Erythroblast (primary cell): ENCODE data around the gene CNTROB.
A peak's percentile ranks its signal among the peaks of the same experiment; 100 is the strongest.

Source experiments
- DNase-seq, 2 experiments: peaks; one replicate each; lab custom pipeline; 2025; lab: John Stamatoyannopoulos, UW
- GATA1 ChIP-seq: IDR thresholded peaks from 2 replicates; pipeline ENCODE4 v1.6.1; 2011; ENCODE audit warnings: low read depth, mild to moderate bottlenecking, control low read depth, low read length, moderate library complexity
- POLR2A ChIP-seq: IDR thresholded peaks from 2 replicates; pipeline ENCODE4 v1.6.1; 2011; ENCODE audit warnings: mild to moderate bottlenecking, low read length

CNTROB gene

DNA sequence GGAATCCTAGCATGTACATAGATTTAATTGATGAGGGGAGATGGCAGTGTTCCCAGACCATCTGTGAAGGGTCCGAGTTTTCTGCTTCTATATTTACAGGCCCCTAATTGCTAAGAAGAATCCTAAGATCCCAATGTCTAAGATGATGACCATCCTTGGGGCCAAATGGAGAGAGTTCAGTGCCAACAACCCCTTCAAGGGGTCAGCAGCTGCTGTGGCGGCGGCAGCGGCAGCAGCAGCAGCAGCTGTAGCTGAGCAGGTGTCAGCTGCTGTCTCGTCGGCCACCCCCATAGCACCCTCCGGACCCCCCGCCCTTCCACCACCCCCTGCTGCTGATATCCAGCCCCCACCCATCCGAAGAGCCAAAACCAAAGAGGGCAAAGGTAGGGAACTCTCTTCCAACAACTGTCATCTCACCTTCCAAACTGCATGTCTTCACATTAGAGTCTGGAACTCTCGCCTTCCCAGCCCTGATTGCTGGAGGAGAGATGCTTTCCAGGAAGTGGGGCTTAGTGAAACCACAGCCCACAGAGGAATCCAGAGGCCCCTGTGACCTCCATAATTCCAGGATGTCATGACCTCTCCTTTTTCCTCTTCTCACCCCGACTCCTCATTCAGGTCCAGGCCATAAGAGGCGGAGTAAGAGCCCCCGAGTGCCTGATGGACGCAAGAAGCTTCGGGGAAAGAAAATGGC, 38.7 kb upstream of the CNTROB start:
- DNase-seq, result no peak
- TF ChIP-seq POLR2A (no peak), GATA1 (no peak)

DNA sequence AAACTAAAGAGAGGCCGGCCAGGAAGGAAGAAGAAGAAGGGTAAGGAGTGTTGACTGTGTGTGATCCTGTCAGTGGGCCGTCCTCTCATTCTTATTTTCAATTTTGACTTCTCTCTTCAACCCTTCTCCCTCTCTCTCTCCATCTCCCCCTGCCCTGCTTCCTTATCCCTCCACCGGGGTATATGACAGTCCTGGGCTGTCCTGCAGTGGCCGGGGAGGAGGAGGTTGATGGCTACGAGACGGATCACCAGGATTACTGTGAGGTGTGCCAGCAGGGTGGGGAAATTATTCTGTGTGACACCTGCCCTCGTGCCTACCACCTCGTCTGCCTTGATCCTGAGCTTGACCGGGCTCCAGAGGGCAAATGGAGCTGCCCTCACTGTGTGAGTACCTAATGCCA, 37.8 kb upstream of the CNTROB start:
- no peak for TF ChIP-seq GATA1
- TF ChIP-seq POLR2A, result no peak
- no peak for DNase-seq

GRCh38 chr17:7894866-7895265, 37.1 kb upstream of the CNTROB start:
- DNase-seq, result no peak
- TF ChIP-seq POLR2A (no peak), GATA1 (no peak)

DNA sequence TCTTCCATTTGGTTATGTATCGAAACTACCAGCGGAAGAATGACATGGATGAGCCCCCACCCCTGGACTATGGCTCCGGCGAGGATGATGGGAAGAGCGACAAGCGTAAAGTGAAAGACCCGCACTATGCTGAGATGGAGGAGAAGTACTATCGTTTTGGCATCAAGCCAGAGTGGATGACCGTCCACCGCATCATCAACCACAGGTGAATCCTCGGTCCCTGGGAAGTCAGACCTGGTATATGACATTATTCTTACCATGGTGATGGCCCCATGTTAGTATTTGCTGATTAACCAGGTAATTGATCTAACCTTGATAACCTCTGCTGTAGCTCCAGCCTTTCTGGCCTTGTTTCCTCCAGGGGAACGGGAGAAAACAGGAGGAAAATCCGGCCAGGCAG, 34.9 kb upstream of the CNTROB start:
- no peak for TF ChIP-seq POLR2A
- TF ChIP-seq GATA1, result no peak
- no peak for DNase-seq

- DNase-seq, result peak; percentile 56 to 59
- no peak for TF ChIP-seq POLR2A
- no peak for TF ChIP-seq GATA1
These were observed 34.2 kb upstream of the CNTROB start for GRCh38 chr17:7897773-7898172.

DNA sequence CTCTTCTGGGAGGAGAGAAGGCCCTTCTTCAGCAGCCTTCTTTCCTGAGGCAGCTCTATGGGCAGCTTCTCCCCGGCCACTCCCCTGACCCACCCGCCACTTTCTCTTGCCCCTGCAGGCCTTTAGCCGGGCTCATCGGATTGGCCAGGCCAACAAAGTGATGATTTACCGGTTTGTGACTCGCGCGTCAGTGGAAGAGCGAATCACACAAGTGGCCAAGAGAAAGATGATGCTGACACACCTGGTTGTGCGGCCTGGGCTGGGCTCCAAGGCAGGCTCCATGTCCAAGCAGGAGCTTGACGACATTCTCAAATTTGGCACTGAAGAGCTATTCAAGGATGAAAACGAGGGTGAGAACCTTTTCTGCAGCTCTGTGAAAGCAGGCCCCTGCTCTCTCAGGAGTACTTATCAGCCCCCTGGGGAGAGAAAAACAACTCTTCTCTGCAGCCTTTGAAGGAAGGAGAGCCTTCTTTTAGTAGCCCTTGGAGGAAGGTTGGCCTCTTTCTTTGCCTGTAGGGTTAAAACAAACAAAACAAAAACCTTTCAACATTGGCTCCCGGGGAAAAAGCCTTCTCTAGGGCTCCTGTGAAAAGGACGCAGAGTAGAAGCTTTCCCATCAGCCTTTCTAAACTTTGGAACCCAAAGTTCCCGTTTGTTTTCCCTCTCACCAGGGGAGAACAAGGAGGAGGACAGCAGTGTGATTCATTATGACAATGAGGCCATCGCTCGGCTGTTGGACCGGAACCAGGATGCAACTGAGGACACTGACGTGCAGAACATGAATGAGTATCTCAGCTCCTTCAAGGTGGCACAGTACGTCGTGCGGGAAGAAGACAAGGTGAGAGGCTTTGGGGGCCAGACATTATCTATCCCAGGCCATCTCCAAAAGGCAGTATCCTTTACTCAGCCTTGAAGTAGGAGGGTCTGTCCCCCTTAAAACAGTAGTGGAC, 28.6 kb upstream of the CNTROB start:
- DNase-seq, result no peak
- TF ChIP-seq GATA1 (no peak), POLR2A (no peak)

GRCh38 chr17:7909089-7909488, 22.9 kb upstream of the CNTROB start:
- no peak for TF ChIP-seq GATA1
- TF ChIP-seq POLR2A, result no peak
- DNase-seq, result no peak

DNA sequence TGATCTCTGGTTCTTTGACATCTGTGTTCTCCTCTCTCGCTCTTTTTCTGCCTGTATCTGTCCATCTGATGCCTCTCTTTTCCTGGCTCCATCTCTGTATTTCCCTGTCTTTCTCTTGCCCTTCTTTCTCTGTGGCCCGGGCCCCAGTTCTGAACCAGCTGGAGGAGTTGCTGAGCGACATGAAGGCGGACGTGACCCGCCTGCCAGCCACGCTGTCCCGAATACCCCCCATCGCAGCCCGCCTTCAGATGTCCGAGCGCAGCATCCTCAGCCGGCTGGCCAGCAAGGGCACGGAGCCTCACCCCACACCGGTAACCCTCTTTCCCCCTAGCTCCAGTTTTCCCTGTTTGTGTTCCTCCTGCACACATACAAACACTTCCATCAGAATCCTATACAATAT, 21.7 kb upstream of the CNTROB start:
- TF ChIP-seq GATA1, result no peak
- TF ChIP-seq POLR2A, result no peak
- DNase-seq, result no peak

GRCh38 chr17:7910711-7911110, 21.3 kb upstream of the CNTROB start:
- TF ChIP-seq GATA1, result no peak
- no peak for TF ChIP-seq POLR2A

GRCh38 chr17:7911116-7911515, 20.9 kb upstream of the CNTROB start:
- TF ChIP-seq POLR2A (no peak), GATA1 (no peak)
- no peak for DNase-seq

More at GRCh38 chr17:7910711-7911110, 21.3 kb upstream of the CNTROB start:
- no peak for DNase-seq

GRCh38 chr17:7912927-7913524, 19.0 kb upstream of the CNTROB start:
- no peak for TF ChIP-seq GATA1
- TF ChIP-seq POLR2A, result no peak

DNA sequence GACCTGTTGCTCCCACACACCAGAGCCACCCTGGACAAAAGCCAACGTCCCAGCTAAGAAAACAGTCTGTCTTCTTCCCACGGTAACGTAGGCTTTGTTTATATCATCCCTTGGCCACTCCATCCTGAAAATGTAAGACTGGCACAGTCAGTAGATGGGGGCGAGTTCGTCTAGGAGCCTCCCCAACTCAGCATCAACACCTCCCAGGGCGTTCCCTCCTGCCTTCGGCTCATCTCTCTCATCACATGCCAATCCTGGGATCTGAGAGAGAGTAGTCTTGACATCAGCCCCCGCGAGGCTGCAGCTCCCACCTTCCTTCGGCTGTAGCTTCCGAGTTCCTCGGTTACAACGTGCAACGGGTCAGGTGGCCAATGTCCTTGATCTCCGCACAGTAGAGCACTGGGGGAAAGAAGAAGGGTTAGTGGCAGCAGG, 16.8 kb upstream of the CNTROB start:
- DNase-seq, result no peak
- TF ChIP-seq POLR2A (no peak), GATA1 (no peak)

More at GRCh38 chr17:7912927-7913524, 19.0 kb upstream of the CNTROB start:
- peak; percentile 86 to 91 for DNase-seq

DNA sequence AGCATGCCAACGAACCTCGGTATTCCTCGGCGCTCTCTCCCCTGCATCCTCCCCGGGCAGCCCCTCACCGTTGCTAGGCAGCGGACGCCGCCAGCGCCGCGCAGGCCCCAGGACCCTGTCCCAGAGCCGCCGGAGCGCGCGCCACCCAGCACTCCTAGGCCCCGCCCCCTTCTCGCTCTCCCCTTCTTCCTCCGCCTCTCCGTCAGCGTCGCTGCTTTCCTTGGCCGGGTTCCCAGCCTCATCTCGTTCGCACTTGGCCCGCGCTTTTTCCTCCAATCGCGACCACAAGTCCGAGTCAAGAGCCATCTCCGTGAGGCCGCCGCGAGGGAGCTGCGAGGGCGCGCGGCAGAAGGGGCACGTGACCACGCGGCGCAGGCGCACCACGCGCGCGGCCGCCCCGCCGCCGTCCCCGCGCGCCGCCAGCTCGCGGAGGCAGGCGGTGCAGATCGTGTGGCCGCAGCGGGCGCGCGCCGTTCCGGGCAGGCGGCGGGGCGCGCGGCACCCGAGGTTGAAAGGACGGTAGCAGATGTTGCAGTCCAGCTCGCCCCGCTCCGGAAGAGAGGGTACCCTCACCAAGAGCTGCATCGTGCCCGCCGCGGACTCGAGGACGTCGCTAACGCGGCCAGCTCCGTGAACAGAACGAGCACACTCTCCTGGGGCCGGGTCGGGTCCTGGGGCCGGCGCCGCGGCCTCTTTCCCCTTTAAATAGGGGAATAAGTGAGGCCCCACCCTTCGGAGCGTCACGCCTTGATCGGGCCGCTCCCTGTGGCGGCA, 16.2 kb upstream of the CNTROB start, which contains the start of gene RNF227:
TSS of gene RNF227 (minus strand) at position 679 of the 774 bp plus-strand sequence. CDS start at position 585, 94 bp downstream.
- DNase-seq, result peak; percentile 97 to 98
- no peak for TF ChIP-seq GATA1
- peak; percentile 44 for TF ChIP-seq POLR2A
